PC-3 (cell line): ENCODE measurements around the gene OR10Z1. TPM values are rescaled to one million over a fixed set of nuclear protein-coding genes. Genes with fewer than 3 reads are reported as not detected.

ENCODE experiments used
- ATAC-seq: fragments of 200-7000 bp; cut with Tn5 transposase; 2 replicates; pipeline ENCODE4 v1.9.1; 2020; ENCODE audit warnings: mild to moderate bottlenecking, moderate library complexity
- BruUV-seq: library from RNA; stranded (reverse); fragments of 400-500 nt; replicated peaks from 2 replicates; lab custom pipeline; 2021; lab: Mats Ljungman, UMichigan
- CTCF ChIA-PET: fragments of 300-600 bp; sonication (Branson Sonifier 250); formaldehyde crosslinking; loops from one replicate; lab custom pipeline; 2022; ENCODE audit warnings: antibody characterized with exemption; lab: Charles Lee
- POLR2A ChIA-PET: fragments of 300-600 bp; sonication (Branson Sonifier 250); formaldehyde crosslinking; loops from one replicate; lab custom pipeline; 2022; ENCODE audit warnings: antibody characterized with exemption; ENCODE audit not compliant: unreplicated experiment; lab: Charles Lee
- DNase-seq: peaks from one replicate; pipeline ENCODE4 v3.0.0-alpha.2; 2015
- H2AFZ ChIP-seq: fragments of 300-600 bp; sonication (generic); 2 replicates; pipeline ENCODE4 v1.6.0; 2016; ENCODE audit warnings: antibody characterized with exemption, low read length
- H3F3A ChIP-seq: fragments of 300-600 bp; sonication (generic); one replicate; pipeline ENCODE4 v1.6.0; 2017; ENCODE audit warnings: antibody characterized with exemption, low read length, control low read depth, mild to moderate bottlenecking; ENCODE audit not compliant: unreplicated experiment
- H3K27ac ChIP-seq: fragments of 300-600 bp; sonication (generic); 2 replicates; pipeline ENCODE4 v1.5.1; 2016; ENCODE audit warnings: mild to moderate bottlenecking, low read length
- H3K27me3 ChIP-seq: fragments of 300-600 bp; sonication (generic); 2 replicates; pipeline ENCODE4 v1.6.1; 2016; ENCODE audit warnings: low read length, mixed read lengths
- H3K36me3 ChIP-seq: fragments of 300-600 bp; sonication (generic); 2 replicates; pipeline ENCODE4 v1.6.1; 2016; ENCODE audit warnings: low read depth, mixed run types, low read length, mixed read lengths
- H3K4me1 ChIP-seq: fragments of 300-600 bp; sonication (generic); 2 replicates; pipeline ENCODE4 v1.5.1; 2016; ENCODE audit warnings: low read length; ENCODE audit not compliant: insufficient read depth
- H3K4me2 ChIP-seq: fragments of 300-600 bp; sonication (generic); 2 replicates; pipeline ENCODE4 v1.6.0; 2016; ENCODE audit warnings: low read length
- H3K4me3 ChIP-seq: fragments of 300-600 bp; sonication (generic); 2 replicates; pipeline ENCODE4 v1.5.1; 2016; ENCODE audit warnings: mild to moderate bottlenecking, low read length, mixed read lengths
- H3K79me2 ChIP-seq: fragments of 300-600 bp; sonication (generic); 2 replicates; pipeline ENCODE4 v1.6.1; 2017; ENCODE audit warnings: low read length, mixed read lengths
- H3K9ac ChIP-seq: fragments of 300-600 bp; sonication (generic); 2 replicates; pipeline ENCODE4 v1.6.0; 2016; ENCODE audit warnings: mild to moderate bottlenecking, low read length
- H3K9me2 ChIP-seq: fragments of 300-600 bp; sonication (generic); replicated peaks from 2 replicates; pipeline ENCODE4 v1.6.1; 2016; ENCODE audit warnings: mixed run types, low read length, mixed read lengths
- H3K9me3 ChIP-seq: fragments of 300-600 bp; sonication (generic); 2 replicates; pipeline ENCODE4 v1.6.1; 2016; ENCODE audit warnings: low read length, mixed read lengths
- H4K20me1 ChIP-seq: fragments of 300-600 bp; sonication (generic); 2 replicates; pipeline ENCODE4 v1.6.1; 2016; ENCODE audit warnings: low read length, mixed read lengths
- EZH2 ChIP-seq: fragments of 300-600 bp; sonication (generic); IDR thresholded peaks from one replicate; pipeline ENCODE4 v1.6.1; 2017; ENCODE audit warnings: antibody characterized with exemption, mild to moderate bottlenecking, low read length; ENCODE audit not compliant: unreplicated experiment
- EZH2phosphoT487 ChIP-seq: fragments of 300-600 bp; sonication (generic); IDR thresholded peaks from 2 replicates; pipeline ENCODE4 v1.6.1; 2018; ENCODE audit warnings: mild to moderate bottlenecking, antibody characterized with exemption, low read length, borderline replicate concordance
- intact Hi-C: fragments of 100-400 bp; cut with micrococcal nuclease; formaldehyde crosslinking; loops from 2 replicates; pipeline ENCODE4 v1.9.0; 2023
- total RNA-seq: library from RNA; depleted of rRNA; stranded (reverse); fragments of >200 nt; gene quantifications from 2 replicates; pipeline ENCODE4 v1.2.3, GENCODE V29; 2014
- TF ChIP-seq, protein P1 (sequence below): fragments of 300-600 bp; sonication (generic); conservative IDR thresholded peaks from 2 replicates; pipeline ENCODE4 v1.5.1; 2017; ENCODE audit warnings: antibody characterized with exemption, low read depth, mild to moderate bottlenecking, low read length

The OR10Z1 gene
- total RNA-seq, 1 experiment from 2014 or later, result not detected

GRCh38 chr1:158638904-158639303, 33.8 kb downstream of the OR10Z1 start:
- H3K27ac ChIP-seq, result no peak overlapping the region
- no peaks in the 10 kb centered on the region for H3F3A ChIP-seq
- H3K27me3 ChIP-seq, result no peaks in the 10 kb centered on the region; the same call in 1 of the 2 replicates
- H3K9me3 ChIP-seq, result no peaks in the 10 kb centered on the region
- H3K79me2 ChIP-seq, result no peaks in the 10 kb centered on the region
- no peak overlapping the region for H2AFZ ChIP-seq
- no peaks in the 10 kb centered on the region for H4K20me1 ChIP-seq
- H3K4me1 ChIP-seq, result no peaks in the 10 kb centered on the region
- BruUV-seq, result no TSS peak
- H3K4me2 ChIP-seq, result no peak overlapping the region
- H3K36me3 ChIP-seq, result no peaks in the 10 kb centered on the region
- intact Hi-C loops, result no loop called here
- POLR2A ChIA-PET, result no interaction called here
- no peak for ATAC-seq
- no peak overlapping the region for H3K4me3 ChIP-seq
- H3K9me2 ChIP-seq, result no peaks in the 10 kb centered on the region
- CTCF ChIA-PET, result no interaction called here
- H3K9ac ChIP-seq, result no peak overlapping the region
- DNase-seq, result no peak
- TF ChIP-seq EZH2, result no peak
- TF ChIP-seq EZH2phosphoT487, result no peak

- Histone ChIP-seq H3K9ac (no peak overlapping the region), H3K27ac (no peak overlapping the region), H2AFZ (no peak overlapping the region), H3K27me3 (no peaks in the 10 kb centered on the region), H3K4me1 (no peaks in the 10 kb centered on the region), H4K20me1 (no peaks in the 10 kb centered on the region), H3K9me2 (no peaks in the 10 kb centered on the region), H3K9me3 (no peaks in the 10 kb centered on the region), H3K4me3 (no peak overlapping the region), H3K36me3 (no peaks in the 10 kb centered on the region), H3K79me2 (no peaks in the 10 kb centered on the region), H3F3A (no peaks in the 10 kb centered on the region), H3K4me2 (no peak overlapping the region)
- intact Hi-C loops, result no loop called here
- no TSS peak for BruUV-seq
- TF ChIP-seq EZH2phosphoT487 (no peak), EZH2 (no peak)
- TF ChIP-seq, protein P1, sequence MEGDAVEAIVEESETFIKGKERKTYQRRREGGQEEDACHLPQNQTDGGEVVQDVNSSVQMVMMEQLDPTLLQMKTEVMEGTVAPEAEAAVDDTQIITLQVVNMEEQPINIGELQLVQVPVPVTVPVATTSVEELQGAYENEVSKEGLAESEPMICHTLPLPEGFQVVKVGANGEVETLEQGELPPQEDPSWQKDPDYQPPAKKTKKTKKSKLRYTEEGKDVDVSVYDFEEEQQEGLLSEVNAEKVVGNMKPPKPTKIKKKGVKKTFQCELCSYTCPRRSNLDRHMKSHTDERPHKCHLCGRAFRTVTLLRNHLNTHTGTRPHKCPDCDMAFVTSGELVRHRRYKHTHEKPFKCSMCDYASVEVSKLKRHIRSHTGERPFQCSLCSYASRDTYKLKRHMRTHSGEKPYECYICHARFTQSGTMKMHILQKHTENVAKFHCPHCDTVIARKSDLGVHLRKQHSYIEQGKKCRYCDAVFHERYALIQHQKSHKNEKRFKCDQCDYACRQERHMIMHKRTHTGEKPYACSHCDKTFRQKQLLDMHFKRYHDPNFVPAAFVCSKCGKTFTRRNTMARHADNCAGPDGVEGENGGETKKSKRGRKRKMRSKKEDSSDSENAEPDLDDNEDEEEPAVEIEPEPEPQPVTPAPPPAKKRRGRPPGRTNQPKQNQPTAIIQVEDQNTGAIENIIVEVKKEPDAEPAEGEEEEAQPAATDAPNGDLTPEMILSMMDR, result no peak
- DNase-seq (no peak), ATAC-seq (no peak)
- ChIA-PET CTCF (no interaction called here), POLR2A (no interaction called here)
These were observed 39.4 kb downstream of the OR10Z1 start for GRCh38 chr1:158644449-158644848.

GRCh38 chr1:158646465-158646864, 41.4 kb downstream of the OR10Z1 start:
- Histone ChIP-seq H3K27me3 (no peaks in the 10 kb centered on the region), H3K27ac (no peak overlapping the region), H3K36me3 (no peaks in the 10 kb centered on the region), H3K79me2 (no peaks in the 10 kb centered on the region), H3K4me1 (no peaks in the 10 kb centered on the region), H2AFZ (no peak overlapping the region), H3K4me3 (no peak overlapping the region), H3F3A (no peaks in the 10 kb centered on the region), H4K20me1 (no peaks in the 10 kb centered on the region), H3K9me3 (no peaks in the 10 kb centered on the region), H3K9ac (no peak overlapping the region), H3K9me2 (no peaks in the 10 kb centered on the region), H3K4me2 (no peak overlapping the region)
- DNase-seq (no peak), ATAC-seq (no peak)
- TF ChIP-seq, protein P1, result no peak
- TF ChIP-seq EZH2phosphoT487 (no peak), EZH2 (no peak)
- intact Hi-C loops, result no loop called here
- ChIA-PET CTCF (no interaction called here), POLR2A (no interaction called here)
- no TSS peak for BruUV-seq
